Sigmoid colon (tissue), 4 donors: Measurements from ENCODE around the gene MRPL42.

Experiments used
- CTCF ChIP-seq, 4 experiments: fragments of 450-650 bp in 3 of 4; fragments of 200-600 bp in 1 of 4; IDR thresholded peaks; one replicate each; pipeline ENCODE4 v1.5.1; 2016 to 2019; ENCODE audit warnings: antibody characterized with exemption in 4 of 4, mild to moderate bottlenecking in 3 of 4, moderate library complexity in 2 of 4
- POLR2AphosphoS5 ChIP-seq, 4 donors: sonication (generic); formaldehyde crosslinking; IDR thresholded peaks; one replicate each; pipeline ENCODE4 v1.6.1; 2017; ENCODE audit warnings: antibody characterized with exemption in 4 of 4

GRCh38 chr12:93429448-93429847 is 37.9 kb upstream of the MRPL42 start:
- TF ChIP-seq POLR2AphosphoS5 (IDR thresholded peaks at IDR 0.05): no peak
- no peak for TF ChIP-seq CTCF (IDR thresholded peaks at IDR 0.05)
